GM19438 (cell line): ENCODE results near the gene MON2.
"Not testable (repeated sequence)": the region's sequence is repeated elsewhere in the genome, so short reads cannot be mapped to it uniquely, and the experiment has no call there.

Experiments
- ATAC-seq: cut with Tn5 transposase; IDR thresholded peaks from one replicate; pipeline ENCODE4 v1.9.1; 2021; ENCODE audit warnings: low read depth; ENCODE audit not compliant: unreplicated experiment

Gene MON2

DNA sequence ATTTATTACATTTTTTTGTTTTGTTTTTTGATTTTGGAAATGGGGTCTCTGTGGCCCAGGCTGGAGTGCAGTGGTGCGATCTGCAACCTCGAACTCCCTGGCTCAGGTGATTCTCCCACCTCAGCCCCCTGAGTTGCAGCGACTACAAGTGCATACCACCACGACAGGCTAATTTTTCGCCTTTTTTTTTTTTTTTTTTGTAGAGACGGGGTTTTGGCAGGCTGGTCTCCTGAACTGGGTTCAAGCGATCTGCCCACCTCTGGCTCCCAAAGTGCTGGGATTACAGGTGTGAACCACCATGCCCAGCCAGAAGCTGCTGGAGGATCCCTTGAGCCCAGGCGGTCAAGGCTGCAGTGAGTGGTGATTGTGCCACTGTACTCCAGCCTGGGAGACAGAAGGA is 2.3 kb downstream of the MON2 start:
- no peak for ATAC-seq

DNA sequence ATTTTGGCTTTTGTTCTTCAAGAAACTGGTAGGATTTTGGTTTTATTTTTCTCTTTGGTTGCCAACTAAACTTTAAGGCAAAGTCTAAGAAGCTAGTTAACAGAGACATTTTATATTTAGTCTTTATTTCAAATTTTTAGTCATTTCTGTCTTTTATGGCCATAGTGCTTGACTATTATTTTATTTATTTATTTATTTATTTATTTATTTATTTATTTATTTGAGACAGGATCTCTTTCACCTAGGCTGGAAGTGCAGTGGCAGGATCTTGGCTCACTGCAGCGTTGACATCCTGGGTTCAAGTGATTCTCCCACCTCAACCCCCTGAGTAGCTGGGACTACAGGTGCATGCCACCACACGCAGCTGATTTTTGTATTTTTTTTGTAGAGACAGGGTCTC is 3.1 kb downstream of the MON2 start:
- ATAC-seq, result no peak

DNA sequence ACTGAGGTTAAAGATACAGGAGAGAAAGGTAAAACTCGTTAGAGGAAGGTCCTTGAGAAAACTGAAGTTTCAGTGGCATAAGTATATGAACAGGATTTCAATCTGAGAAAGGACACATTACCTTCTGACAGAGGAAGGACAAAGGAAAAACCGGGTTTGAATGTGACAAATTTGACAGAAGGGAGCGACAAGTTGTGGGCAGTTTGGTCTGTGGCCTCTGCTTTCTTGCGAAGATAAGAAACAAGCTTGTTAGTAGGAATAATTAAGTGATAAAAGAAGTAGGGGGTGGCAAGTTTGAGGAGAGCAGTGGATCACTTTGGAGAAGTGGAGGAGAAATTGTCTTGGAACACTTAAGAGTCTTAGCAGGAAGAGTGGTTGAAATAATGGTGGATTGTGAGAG is 5.1 kb downstream of the MON2 start:
- ATAC-seq, result no peak

DNA sequence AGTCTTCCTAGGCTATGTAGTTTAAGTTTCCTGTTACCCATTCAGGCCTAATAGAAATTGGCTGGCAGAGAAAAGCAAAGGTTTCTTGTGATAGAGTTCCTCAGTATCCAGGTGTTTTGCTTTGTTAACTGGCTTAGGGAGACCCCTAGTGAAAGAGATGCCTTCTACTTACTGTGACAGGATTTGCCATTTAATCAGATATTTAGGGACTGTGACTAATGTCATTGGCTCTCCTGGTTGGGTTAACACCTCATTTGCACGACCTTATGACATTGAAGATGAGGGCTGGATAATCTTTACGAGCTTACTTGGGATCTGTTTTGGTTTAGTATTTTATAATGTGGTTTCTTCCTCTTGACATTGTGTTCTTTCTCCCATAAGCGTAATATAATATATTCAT is 5.8 kb downstream of the MON2 start:
- ATAC-seq, result no peak

DNA sequence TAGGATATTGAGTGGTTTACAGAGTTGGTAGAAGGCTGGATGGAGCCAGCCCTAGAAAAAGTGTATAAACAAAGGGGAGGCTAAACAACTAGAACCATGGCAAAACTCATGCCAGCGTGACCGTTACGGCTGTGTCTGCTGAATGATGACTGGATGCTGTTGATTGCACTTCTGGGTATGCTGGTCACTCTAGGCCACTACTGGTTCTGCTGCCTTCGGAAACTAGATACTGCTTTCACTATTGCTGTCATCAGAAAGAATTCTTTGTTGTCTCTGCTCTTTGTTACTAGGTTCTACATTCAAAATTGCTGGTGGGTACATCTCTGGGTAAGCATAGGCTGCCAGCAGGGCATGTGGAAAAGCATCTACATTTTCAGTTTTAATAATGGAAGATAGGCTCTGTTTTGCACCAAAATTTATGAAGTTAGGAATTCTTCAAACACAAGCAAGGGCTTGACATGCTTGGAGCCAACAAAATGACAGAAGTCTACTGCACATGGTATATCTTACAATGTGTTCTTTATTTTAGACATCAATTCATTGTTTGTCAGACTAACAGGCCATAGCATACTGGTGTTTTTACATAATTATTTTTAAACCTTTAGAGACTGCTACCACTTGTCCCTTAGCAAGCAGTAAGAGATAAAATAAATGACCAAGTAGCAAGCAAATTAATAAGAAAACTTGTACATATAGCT is 15.4 kb downstream of the MON2 start:
- ATAC-seq, result no peak

DNA sequence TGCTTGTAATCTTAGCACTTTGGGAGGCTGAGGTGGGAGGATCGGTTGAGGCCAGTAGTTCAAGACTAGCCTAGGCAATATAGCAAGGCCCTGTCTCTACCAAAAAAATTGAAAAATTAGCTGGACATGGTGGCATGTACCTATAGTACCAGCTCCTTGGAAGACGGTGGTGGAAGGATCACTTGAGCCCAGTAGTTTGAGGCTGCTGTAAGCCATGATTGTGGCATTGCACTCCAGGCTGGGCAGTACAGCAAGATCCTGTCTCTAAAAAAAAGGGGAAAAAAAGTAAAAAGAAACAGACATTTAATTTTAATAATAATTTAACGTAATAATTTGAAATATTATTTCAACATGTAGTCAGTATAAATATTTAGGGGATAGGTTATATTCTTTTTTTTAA is 16.1 kb downstream of the MON2 start:
- no peak for ATAC-seq

DNA sequence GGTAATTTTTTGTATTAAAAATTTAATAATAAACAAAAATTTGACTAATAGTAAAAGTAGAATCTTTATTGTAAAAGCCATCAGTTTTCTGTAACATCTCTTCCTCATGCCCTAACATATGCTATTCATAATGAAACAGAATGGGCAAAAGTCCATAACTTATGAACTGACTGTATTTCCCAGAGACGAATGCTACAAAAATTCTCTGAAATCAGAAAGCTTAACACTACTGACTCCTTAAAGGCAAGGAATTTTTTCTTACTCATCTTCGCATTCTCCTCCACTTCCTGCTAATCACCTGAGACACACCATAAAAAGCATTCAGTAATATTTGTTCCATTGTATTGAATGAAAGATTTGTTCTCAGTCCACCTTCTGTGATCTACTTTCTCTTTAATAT is 17.6 kb downstream of the MON2 start:
- no peak for ATAC-seq

DNA sequence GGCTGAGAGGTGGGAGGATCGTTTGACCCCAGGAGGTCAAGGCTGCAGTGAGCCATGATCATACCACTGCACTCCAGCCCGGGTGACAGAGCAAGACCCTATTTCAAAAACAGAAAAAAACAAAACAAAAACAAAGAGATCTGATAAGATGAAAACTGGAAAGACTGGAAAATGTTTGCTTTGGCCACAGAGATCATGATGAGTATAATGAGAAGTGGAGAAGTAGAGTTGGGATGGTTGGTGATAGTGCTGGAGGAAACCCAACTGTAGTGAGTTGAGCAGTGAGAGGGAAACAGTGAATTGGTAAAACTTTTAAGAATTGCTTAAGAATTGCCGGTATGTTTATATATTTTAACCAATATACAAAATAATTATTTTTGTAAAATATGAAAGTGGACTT is 39.2 kb downstream of the MON2 start:
- no peak for ATAC-seq

DNA sequence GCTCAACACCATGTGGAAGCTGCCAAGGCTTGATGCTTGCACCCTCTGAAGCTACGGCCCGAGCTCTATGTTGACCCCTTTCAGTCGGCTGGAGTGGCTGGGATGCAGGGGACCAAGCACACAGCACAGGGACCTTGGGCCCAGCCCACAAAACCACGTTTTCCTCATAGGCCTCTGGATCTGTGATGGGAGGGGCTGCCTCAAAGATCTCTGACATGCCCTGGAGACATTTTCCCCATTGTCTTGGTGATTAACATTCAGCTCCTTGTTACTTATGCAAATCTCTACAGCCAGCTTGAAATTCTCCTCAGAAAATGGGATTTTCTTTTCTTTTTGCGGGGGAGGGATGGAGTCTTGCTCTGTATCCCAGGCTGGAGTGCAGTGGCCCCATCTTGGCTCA is 46.3 kb downstream of the MON2 start:
- ATAC-seq, result no peak

DNA sequence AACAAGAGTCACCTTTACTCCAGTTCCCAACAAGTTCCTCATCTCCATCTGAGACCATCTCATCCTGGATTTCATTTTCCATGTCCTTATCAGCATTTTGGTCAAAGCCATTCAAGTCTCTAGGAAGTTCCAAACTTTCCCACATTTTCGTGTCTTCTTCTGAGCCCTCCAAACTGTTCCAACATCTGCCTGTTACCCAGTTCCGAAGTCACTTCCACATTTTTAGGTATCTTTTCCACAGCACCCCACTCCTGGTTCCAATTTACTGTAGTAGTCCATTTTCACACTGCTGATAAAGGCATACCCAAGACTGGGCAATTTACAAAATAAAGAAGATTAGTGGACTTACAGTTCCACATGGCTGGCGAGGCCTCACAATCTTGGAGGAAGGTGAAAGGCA is 47.5 kb downstream of the MON2 start:
- ATAC-seq, result not testable (repeated sequence)

DNA sequence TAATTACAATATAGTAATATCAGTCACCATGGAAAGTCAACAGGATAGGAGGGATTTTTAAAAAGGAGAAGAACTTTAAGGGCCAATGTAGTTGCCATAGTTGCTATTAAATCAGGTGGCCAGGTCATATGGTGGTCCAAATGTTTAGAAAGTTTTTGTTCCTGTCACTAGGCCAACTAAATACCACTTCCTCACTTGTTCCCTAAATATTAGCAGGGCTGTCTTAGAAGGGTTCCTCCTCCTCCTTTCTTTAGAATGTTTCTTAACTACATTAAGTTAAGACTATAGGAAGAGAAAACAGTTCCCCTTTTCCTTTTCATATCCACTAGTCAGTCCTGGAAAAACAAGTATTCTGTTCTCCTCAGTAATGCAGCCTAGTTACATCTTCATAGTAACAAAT is 50.3 kb downstream of the MON2 start:
- no peak for ATAC-seq

DNA sequence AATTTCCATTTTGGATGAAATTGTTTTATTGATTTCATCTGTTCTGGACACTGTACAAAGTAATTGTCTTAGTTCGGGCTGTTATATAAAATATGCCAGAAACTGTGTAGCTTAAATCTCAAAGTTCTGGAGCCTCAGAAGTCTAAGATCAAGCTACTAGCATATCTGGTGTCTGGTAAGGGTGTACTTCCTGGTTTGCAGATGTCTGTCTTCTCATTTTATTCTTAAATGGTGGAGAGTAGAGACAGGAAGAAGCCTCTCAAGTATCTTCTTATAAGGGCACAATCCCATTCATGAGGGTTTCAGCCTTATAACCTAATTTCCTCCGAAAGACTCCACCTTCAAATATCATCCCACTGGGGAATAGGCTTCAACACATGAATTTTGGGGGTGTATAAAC is 51.3 kb downstream of the MON2 start:
- no peak for ATAC-seq

DNA sequence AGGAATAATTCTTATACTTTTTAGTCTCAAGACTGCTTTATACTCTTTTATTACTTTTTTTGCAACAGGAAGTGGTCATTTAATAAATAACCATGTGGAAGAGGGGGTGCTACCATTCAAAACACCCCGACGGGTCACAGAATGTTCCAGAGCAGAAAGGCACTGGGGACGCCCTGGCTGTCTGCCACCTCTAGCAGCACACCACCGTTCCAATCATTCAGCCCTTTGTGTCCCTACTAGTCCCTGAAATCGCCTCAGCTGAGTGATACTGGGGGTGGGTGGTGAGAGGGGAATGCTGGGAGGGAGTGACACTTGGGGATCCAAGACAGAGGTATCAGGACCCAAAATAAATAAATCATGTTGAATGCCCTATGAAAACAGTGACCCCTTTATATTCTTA is 52.4 kb downstream of the MON2 start:
- ATAC-seq, result no peak

DNA sequence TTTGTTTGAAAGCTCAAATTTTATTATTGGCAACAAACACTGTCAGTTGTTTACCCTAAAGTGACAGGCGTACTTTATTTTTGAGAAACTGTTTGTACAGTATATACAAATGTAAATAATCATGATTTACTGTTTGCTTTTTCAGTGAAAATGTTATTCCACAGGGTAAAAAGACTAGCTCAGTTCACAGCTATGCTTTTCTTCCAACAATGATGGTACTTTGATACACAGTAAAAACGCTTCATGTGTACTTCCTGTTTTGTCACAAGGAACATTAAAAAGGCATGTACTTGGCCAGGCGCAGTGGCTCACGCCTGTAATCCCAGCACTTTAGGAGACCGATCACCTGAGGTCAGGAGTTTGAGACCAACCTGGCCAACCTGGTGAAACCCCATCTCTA is 53.7 kb downstream of the MON2 start:
- no peak for ATAC-seq

DNA sequence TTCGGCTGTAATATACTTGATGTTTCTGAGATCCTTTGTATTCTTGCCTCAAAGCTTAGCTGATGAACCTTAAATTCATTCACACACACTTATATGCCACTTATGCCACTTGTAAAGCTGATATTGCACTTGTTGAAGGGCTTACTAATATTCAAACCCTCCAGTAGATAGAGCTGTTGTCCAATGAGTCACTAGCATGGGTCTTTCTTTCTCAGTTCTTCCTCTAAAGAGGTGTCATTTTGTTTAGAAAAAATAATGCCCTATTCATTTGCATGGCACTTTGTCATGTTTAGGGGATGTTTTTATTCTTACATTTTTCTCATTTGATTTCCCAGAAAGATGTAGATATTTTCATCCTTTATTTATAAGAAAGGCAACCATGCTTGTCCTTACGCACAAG is 56.4 kb downstream of the MON2 start:
- no peak for ATAC-seq

DNA sequence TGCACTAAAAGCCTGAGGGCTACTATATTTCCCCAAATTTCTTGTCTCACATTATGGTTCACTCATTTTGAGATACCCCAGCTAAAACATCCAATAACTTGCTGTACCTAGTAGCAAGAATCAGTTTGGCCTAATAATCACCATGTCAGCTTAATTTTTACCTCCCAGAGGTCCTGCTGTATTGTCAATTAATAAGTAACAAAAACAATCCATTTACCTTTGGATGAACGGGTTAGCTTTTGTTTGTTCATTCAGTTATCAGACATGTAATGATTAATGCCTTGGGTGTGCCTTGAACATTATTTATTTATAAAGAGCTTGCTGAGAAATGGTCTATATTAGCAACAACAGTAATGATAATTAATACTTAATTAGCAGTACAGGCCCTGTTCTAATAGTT is 57.0 kb downstream of the MON2 start:
- ATAC-seq, result no peak

DNA sequence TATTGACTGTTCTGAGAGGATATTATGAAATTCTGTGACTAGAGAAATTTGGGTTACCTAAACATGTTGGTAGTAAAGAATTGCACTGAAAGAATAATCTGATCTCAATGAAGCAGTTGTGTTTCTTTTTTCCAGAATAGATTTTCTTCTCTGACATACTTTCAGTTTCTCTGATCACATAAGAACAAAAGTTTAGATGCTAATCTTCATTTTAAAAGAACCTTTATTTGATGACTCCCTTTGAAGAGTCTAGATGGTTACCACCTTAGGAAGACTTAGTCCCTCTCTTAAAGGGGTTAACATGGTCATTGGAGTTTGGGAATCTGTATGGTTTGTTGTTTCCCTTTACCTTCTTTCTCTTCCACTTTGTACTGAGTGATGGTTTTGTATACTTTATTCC is 58.6 kb downstream of the MON2 start:
- no peak for ATAC-seq

DNA sequence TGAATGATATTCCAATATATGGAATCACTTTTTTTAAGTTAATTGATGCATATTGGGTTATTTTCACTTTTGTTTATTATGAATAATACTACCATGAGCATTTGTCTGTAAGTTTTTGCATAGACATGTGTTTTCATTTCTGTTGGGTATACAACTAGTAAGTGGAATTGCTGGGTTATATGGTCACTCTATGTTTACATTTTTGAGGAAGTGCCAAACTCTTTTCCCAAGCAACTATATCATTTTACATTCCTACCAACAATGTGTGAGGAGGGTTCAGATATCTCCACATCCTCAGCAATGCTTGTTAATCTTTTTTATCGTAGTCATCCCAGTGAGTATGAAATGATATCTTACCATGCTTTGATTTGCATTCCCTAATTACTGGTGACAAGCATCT is 64.0 kb downstream of the MON2 start:
- no peak for ATAC-seq

DNA sequence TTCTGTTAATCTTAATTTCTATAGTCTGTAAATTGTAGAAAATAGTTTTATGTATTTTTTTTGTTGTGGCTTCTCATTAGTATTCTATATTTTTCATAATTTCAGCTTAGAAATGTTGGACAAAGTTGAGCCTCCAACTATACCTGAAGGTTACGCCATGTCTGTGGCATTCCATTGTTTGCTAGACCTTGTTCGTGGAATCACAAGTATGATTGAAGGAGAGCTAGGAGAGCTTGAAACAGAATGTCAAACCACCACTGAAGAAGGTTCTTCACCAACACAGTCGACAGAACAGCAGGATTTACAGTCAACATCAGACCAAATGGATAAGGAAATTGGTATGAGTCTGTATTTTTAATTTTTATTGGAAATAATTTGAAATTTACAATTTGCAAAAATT is 65.7 kb downstream of the MON2 start:
- ATAC-seq, result no peak

DNA sequence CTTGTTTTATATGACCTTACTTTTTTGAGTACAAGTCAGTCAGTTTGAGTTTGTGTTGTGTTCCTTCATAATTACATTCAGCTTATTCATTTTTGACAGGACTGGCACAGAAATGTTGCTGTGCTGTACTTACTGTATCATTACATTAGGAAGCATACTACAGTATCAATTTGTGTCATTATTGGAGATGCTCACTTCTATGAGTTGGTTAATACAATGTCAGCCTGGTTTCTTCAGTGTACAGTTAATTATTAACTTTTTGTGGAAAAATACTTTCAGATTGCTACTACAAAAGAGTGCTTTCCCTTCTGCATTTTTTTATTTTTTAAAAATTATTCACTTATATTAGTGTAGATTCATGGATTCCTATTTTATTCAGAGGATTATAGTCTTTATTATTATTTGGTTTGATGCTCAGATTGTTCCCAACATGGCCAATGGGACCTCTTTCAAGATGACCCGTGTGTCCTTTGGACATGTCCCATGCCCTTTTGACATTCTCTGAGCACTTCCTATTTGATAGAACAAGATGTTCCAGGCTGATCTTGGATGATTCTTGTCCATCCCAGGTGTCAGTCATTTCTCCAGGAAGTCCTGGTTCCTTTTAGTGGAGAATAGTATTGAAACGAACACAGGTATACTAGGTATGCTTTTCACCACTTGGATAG is 66.6 kb downstream of the MON2 start:
- no peak for ATAC-seq

DNA sequence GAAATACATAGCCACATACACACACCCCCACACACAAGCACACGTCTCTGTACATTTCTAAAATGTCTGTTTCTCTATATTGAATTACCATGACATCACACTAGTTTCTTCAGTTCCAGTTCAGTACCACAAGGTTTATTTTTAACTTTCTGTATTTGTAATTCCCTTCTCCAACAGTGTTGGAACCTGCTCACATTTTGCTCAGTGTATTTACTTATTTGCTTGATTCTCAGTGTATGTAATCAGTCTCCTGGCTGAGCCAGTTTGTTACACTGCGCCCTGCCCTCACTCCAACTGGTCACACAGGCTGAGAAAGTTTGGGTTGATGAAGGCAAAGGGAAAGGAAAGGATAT is 67.1 kb downstream of the MON2 start:
- no peak for ATAC-seq

DNA sequence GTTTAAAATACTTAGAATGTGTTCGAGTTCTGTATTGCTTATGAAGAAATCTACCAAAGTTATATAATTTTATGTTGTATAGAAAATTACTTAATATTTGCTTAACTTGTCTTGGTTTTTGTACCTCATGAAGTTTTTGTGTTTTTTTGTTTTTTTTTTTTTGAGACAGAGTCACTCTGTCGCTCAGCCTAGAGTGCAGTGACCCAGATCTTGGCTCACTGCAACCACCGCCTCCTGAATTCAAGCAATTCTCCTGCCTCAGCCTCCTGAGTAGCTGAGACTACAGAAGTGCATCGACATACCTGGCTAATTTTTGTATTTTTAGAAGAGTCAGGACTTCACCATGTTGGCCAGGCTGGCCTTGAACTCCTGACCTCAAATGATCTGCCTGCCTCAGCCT is 69.9 kb downstream of the MON2 start:
- no peak for ATAC-seq

DNA sequence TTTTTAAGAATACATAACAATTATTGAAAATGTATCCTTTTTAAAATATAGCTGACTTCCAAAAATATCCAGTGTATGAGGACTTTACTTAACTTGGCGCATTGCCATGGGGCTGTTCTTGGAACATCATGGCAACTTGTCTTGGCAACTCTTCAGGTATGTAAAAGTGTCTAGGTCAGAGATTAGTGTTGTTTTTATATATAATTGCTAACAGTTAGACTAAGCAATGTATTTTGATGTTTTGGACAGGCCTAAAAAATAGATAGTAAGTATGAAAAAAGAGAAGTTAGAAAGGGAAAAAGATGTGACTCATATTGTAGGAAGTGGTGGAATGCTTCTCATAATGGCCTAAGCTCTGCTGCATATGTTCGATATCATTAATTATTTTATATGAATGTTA is 70.9 kb downstream of the MON2 start:
- ATAC-seq, result no peak
